K562 (cell line): ENCODE data around the gene CDC42EP1. TPM values are rescaled to one million over a fixed set of nuclear protein-coding genes. Genes with fewer than 3 reads are reported as not detected.
"Not testable (repeated sequence)": the region's sequence is repeated elsewhere in the genome, so short reads cannot be mapped to it uniquely, and the experiment has no call there.

Experiments
- ATAC-seq: fragments of 200-7000 bp; cut with Tn5 transposase; 3 replicates; pipeline ENCODE4 v1.9.1; 2020; ENCODE audit warnings: moderate library complexity
- BruUV-seq: library from RNA; stranded (reverse); fragments of 400-500 nt; replicated peaks from 2 replicates; lab custom pipeline; 2021; lab: Mats Ljungman, UMichigan
- CTCF ChIA-PET: fragments of 300-600 bp; formaldehyde crosslinking; extraction: SDS; loops from one replicate; lab custom pipeline; 2021; ENCODE audit warnings: low intra/inter-chr PET ratio; lab: Yijun Ruan, JAX
- POLR2A ChIA-PET: fragments of 300-600, 350-650 bp; sonication (Branson Sonifier 250); formaldehyde crosslinking; extraction: SDS; loops from one replicate; lab custom pipeline; 2021; ENCODE audit warnings: antibody characterized with exemption, inconsistent platforms; lab: Yijun Ruan, JAX
- DNase-seq, 4 experiments: peaks; one replicate each; pipeline versions ENCODE4 v3.0.0 to v3.0.0-alpha.2; 2011 to 2018; ENCODE audit warnings: low spot score in 3 of 4, mixed read lengths in 3 of 4; ENCODE audit errors: extremely low read depth in 1 of 4
- FAIRE-seq: peaks from 2 replicates; lab custom pipeline; 2011; peaks lifted over from hg19 to GRCh38; lab: Jason Lieb, UNC
- H2AFZ ChIP-seq: 2 replicates; pipeline ENCODE4 v1.6.0; 2011; ENCODE audit warnings: low read depth, low read length, control low read depth, inconsistent platforms
- H3K27ac ChIP-seq: fragments of 200-600 bp; 3 replicates; pipeline ENCODE4 v1.8.0; 2011; ENCODE audit warnings: low read depth, mild to moderate bottlenecking, control low read depth, inconsistent platforms, low read length, moderate library complexity, mixed read lengths; ENCODE audit errors: extremely low read depth
- H3K27me3 ChIP-seq, 2 experiments: fragments of 300-600 bp in 1 of 2; 2 replicates in 1 of 2; 3 replicates in 1 of 2; pipeline versions ENCODE4 v1.6.0 to v1.8.0; 2011; ENCODE audit warnings: inconsistent platforms in 2 of 2, low read length in 2 of 2, mild to moderate bottlenecking in 1 of 2, mixed read lengths in 1 of 2, moderate library complexity in 1 of 2; ENCODE audit not compliant: control insufficient read depth in 2 of 2, insufficient read depth in 2 of 2
- H3K36me3 ChIP-seq: fragments of 300-600 bp; 3 replicates; pipeline ENCODE4 v1.8.0; 2011; ENCODE audit warnings: mild to moderate bottlenecking, low read length, inconsistent platforms; ENCODE audit not compliant: control insufficient read depth, insufficient read depth
- H3K4me1 ChIP-seq, 2 experiments: fragments of 200-600 bp in 1 of 2; replicated peaks in 1 of 2; 2 replicates in 1 of 2; 3 replicates in 1 of 2; pipeline versions ENCODE4 v1.5.1 to v1.8.0; 2011; ENCODE audit warnings: inconsistent platforms in 2 of 2, low read length in 2 of 2, mild to moderate bottlenecking in 1 of 2, mixed read lengths in 1 of 2, moderate library complexity in 1 of 2; ENCODE audit not compliant: control insufficient read depth in 2 of 2, insufficient read depth in 2 of 2
- H3K4me2 ChIP-seq: 2 replicates; pipeline ENCODE4 v1.6.1; 2011; ENCODE audit warnings: low read length, control low read depth, inconsistent platforms, mixed read lengths; ENCODE audit not compliant: insufficient read depth
- H3K4me3 ChIP-seq: fragments of 200-600 bp; sonication (generic), shearing (Covaris generic); 2 replicates; pipeline ENCODE4 v1.5.1; 2016; ENCODE audit warnings: control low read depth, inconsistent platforms
- H3K79me2 ChIP-seq: fragments of 200-600 bp; 3 replicates; pipeline ENCODE4 v1.8.0; 2011; ENCODE audit warnings: low read length, inconsistent platforms; ENCODE audit not compliant: control insufficient read depth, insufficient read depth
- H3K9ac ChIP-seq, 2 experiments: 2 replicates each; pipeline versions ENCODE4 v1.6.0 to v1.6.1; 2011; ENCODE audit warnings: low read depth in 2 of 2, low read length in 2 of 2, control low read depth in 1 of 2, inconsistent platforms in 1 of 2, mild to moderate bottlenecking in 1 of 2, mixed read lengths in 1 of 2; ENCODE audit not compliant: insufficient read depth in 1 of 2
- H3K9me1 ChIP-seq: one replicate; pipeline ENCODE4 v1.6.0; 2011; ENCODE audit warnings: inconsistent platforms, mild to moderate bottlenecking, low read length, moderate library complexity; ENCODE audit not compliant: control insufficient read depth, insufficient read depth
- H3K9me3 ChIP-seq: replicated peaks from 2 replicates; pipeline ENCODE4 v1.5.1; 2011; ENCODE audit warnings: low read depth, low read length, inconsistent platforms; ENCODE audit not compliant: control insufficient read depth, insufficient read depth
- H4K20me1 ChIP-seq: replicated peaks from 2 replicates; pipeline ENCODE4 v1.6.1; 2011; ENCODE audit warnings: low read length, inconsistent platforms, mixed read lengths; ENCODE audit not compliant: control insufficient read depth, insufficient read depth
- WGBS: fragments of 100-300 bp; shearing (Covaris generic); methylation state at CpG from one replicate; pipeline ENCODE4 v1.1.6; 2016; ENCODE audit warnings: low coverage, mixed read lengths; ENCODE audit not compliant: insufficient coverage; ENCODE audit errors: missing lambda C conversion rate; 5-methylcytosine and 5-hydroxymethylcytosine counted together
- in situ Hi-C: fragments of 300-500 bp; cut with MboI; formaldehyde crosslinking; loops from 4 replicates; pipeline ENCODE4 v1.15.0; 2018; ENCODE audit warnings: inconsistent platforms, mixed read lengths
- intact Hi-C: fragments of 100-400 bp; cut with micrococcal nuclease; formaldehyde crosslinking; loops from 2 replicates; pipeline ENCODE4 v1.14.2; 2022
- polyA plus RNA-seq, 8 experiments: library from polyadenylated mRNA; depleted of rRNA in 4 of 8; stranded (reverse) in 5 of 8; unstranded in 3 of 8; fragments of >200 nt; fragmentation: Nextera tagmentation in 2 of 8; fragmentation: Illumina TruSeq in 1 of 8; extraction: Ambion mirVana in 2 of 8; extraction: Trizol in 1 of 8; gene quantifications; 2 replicates each; pipeline versions ENCODE4 v1.2.1 to v1.2.3, GENCODE V29; 2011 to 2014; ENCODE audit warnings: inconsistent platforms in 1 of 8, missing spikeins in 1 of 8
- total RNA-seq, 7 experiments: library from RNA; depleted of rRNA in 6 of 7; stranded (reverse); fragments of >200 nt in 6 of 7; fragmentation: Illumina TruSeq in 2 of 7; extraction: Trizol in 2 of 7; gene quantifications; 2 replicates each; pipeline versions ENCODE4 v1.2.1 to v1.2.3, GENCODE V29; 2011 to 2021; ENCODE audit warnings: low replicate concordance in 1 of 7
- TF ChIP-seq, protein P1 (sequence below): fragments of 450-650 bp; IDR thresholded peaks from 2 replicates; pipeline ENCODE4 v1.6.1; 2018; ENCODE audit not compliant: partially characterized antibody

Gene CDC42EP1
- total and polyA plus RNA-seq, 9 of the 15 experiments (the other 6 are each of a cell fraction or from before 2014, with no cell fraction given): 0.67 to 70.2 (median 7.3) TPM

DNA sequence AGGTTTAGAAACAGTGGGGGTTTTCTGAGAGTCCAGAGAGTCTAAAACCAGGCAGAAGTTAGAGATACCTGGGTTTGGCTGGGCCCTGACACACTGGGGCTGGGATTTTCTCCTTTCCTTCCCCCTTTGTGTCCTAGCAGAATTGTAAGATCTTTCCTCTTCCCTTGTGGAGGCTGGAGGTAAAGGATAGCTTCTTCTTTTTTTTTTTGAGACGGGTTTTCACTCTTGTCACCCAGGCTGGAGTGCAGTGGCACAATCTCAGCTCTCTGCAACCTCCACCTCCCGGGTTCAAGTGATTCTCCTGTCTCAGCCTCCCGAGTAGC is 49.8 kb downstream of the CDC42EP1 start:
- H3K9me3 ChIP-seq, H4K20me1 ChIP-seq, in situ Hi-C loops, BruUV-seq, CTCF ChIA-PET, intact Hi-C loops, H2AFZ ChIP-seq, H3K27me3 ChIP-seq, ATAC-seq, DNase-seq, H3K9me1 ChIP-seq, FAIRE-seq: not testable (repeated sequence)
- peak overlapping the region; percentile 97 for H3K27ac ChIP-seq
- peaks cover 34% of the 10 kb centered on the region for H3K79me2 ChIP-seq
- H3K4me2 ChIP-seq: peak overlapping the region; percentile 84
- H3K4me3 ChIP-seq: peak overlapping the region; percentile 95
- peaks cover 24% of the 10 kb centered on the region; the same call in 1 of the 3 replicates for H3K36me3 ChIP-seq
- H3K9ac ChIP-seq: peak overlapping the region; percentile 95 to 96
- H3K4me1 ChIP-seq: peaks cover 12 to 21% of the 10 kb centered on the region in 2 experiments; a peak in 4 of 5 replicates
- WGBS: 0% methylated on average over 2 of the region's 3 CpGs
- TF ChIP-seq, protein P1, sequence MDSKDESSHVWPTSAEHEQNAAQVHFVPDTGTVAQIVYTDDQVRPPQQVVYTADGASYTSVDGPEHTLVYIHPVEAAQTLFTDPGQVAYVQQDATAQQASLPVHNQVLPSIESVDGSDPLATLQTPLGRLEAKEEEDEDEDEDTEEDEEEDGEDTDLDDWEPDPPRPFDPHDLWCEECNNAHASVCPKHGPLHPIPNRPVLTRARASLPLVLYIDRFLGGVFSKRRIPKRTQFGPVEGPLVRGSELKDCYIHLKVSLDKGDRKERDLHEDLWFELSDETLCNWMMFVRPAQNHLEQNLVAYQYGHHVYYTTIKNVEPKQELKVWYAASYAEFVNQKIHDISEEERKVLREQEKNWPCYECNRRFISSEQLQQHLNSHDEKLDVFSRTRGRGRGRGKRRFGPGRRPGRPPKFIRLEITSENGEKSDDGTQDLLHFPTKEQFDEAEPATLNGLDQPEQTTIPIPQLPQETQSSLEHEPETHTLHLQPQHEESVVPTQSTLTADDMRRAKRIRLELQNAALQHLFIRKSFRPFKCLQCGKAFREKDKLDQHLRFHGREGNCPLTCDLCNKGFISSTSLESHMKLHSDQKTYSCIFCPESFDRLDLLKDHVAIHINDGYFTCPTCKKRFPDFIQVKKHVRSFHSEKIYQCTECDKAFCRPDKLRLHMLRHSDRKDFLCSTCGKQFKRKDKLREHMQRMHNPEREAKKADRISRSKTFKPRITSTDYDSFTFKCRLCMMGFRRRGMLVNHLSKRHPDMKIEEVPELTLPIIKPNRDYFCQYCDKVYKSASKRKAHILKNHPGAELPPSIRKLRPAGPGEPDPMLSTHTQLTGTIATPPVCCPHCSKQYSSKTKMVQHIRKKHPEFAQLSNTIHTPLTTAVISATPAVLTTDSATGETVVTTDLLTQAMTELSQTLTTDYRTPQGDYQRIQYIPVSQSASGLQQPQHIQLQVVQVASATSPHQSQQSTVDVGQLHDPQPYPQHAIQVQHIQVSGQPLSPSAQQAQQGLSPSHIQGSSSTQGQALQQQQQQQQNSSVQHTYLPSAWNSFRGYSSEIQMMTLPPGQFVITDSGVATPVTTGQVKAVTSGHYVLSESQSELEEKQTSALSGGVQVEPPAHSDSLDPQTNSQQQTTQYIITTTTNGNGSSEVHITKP: peak; percentile 32
- POLR2A ChIA-PET: interaction anchor here (0.7 to 1.6 kb wide), 6 partner anchors 11 to 200 kb away, joined by 3 to 7 read pairs (median 4); no protein-coding TSS in a partner anchor
